ENCODE data around the gene COMP. TPM values are rescaled to one million over a fixed set of nuclear protein-coding genes. Genes with fewer than 3 reads are reported as not detected.
A peak's percentile ranks its signal among the peaks of the same experiment; 100 is the strongest.

Gene COMP
- total RNA-seq, 1 experiment from 2014 or later, result 0.16 TPM

DNA sequence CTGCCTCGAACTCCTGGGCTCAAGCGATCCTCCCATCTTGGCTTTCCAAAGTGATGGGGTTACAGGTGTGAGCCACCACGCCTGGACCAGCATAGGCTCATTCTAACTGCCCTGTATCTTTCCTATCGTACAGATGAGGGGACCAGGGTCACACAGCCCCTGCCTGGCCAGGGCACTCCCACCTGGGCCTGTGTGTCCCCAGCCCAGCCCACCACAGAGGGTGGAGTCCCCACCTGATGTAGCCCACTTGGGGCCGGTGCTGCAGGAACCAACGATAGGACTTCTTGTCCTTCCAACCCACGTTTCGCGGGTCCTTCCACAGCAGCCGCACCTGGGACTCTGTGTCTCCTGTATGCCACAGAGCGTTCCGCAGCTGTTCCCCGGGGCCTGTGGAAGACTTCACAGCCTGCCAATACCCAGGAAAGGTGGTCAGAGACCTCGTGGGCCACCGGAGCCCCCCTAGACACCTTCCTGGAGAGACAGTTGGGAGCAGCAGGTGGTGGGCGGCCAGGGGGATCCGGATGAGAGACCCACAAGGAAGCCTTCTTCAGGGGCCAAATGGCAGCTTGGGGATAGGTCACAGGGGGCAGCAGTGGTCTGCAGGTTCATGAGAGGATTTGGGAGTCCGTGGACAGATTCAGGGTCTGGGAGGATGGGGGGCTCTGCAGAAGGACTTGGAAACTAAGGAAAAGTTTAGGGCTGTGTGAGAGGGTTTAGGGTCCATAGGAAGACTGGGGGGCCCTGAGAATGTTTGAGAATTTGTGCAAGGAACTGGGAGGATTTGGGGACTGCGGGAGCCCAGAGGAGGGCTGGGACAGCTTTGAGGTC lies 6.9 kb downstream of the COMP start:
- H3K9me3 Mint-ChIP-seq (ENCODE audit: unreplicated experiment), result no peaks in the 10 kb centered on the region
- intact Hi-C loops (cut with micrococcal nuclease; ENCODE audit: unreplicated experiment), result no loop called here
- Histone ChIP-seq H3K4me3 (ENCODE audit: low read depth, low read length) (no peak overlapping the region), H3K36me3 (ENCODE audit: control insufficient read depth, insufficient read depth, low read length) (no peaks in the 10 kb centered on the region), H3K9me3 (no peaks in the 10 kb centered on the region), H3K4me1 (0 out of 2 replicates have a peak, but pooled peaks cover 5% of the 10 kb centered on the region), H3K27me3 (replicated peaks; ENCODE audit: control insufficient read depth, insufficient read depth, low read length) (peaks cover 1% of the 10 kb centered on the region)
- DNase-seq, result no peak
- BruUV-seq (replicated peaks), result no TSS peak
- no peaks in the 10 kb centered on the region for H3K36me3 Mint-ChIP-seq (ENCODE audit: insufficient read depth, unreplicated experiment)
- H3K4me1 Mint-ChIP-seq (ENCODE audit: low read depth, unreplicated experiment), result peaks cover 8% of the 10 kb centered on the region
- CTCF ChIA-PET, result no interaction called here
- peaks cover 10% of the 10 kb centered on the region for H3K27me3 Mint-ChIP-seq (ENCODE audit: insufficient read depth, unreplicated experiment)
- H3K4me3 Mint-ChIP-seq (ENCODE audit: unreplicated experiment), result peak overlapping the region; percentile 17
- POLR2A ChIA-PET, result no interaction called here
- TF ChIP-seq, protein P1, sequence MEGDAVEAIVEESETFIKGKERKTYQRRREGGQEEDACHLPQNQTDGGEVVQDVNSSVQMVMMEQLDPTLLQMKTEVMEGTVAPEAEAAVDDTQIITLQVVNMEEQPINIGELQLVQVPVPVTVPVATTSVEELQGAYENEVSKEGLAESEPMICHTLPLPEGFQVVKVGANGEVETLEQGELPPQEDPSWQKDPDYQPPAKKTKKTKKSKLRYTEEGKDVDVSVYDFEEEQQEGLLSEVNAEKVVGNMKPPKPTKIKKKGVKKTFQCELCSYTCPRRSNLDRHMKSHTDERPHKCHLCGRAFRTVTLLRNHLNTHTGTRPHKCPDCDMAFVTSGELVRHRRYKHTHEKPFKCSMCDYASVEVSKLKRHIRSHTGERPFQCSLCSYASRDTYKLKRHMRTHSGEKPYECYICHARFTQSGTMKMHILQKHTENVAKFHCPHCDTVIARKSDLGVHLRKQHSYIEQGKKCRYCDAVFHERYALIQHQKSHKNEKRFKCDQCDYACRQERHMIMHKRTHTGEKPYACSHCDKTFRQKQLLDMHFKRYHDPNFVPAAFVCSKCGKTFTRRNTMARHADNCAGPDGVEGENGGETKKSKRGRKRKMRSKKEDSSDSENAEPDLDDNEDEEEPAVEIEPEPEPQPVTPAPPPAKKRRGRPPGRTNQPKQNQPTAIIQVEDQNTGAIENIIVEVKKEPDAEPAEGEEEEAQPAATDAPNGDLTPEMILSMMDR (IDR thresholded peaks at IDR 0.05; ENCODE audit: insufficient read depth in 1 of 2, low read depth in 1 of 2, low read length in 1 of 2, severe bottlenecking in 1 of 2, unreplicated experiment in 1 of 2), result no peak
- H3K27ac Mint-ChIP-seq (ENCODE audit: unreplicated experiment), result no peak overlapping the region

GRCh38 chr19:18782559-18783225 lies 8.4 kb downstream of the COMP start:
- ChIA-PET CTCF (no interaction called here), POLR2A (no interaction called here)
- peaks cover 3% of the 10 kb centered on the region for H3K36me3 Mint-ChIP-seq (ENCODE audit: insufficient read depth, unreplicated experiment)
- no TSS peak for BruUV-seq (replicated peaks)
- H3K27ac Mint-ChIP-seq (ENCODE audit: unreplicated experiment), result no peak overlapping the region
- H3K4me3 Mint-ChIP-seq (ENCODE audit: unreplicated experiment), result no peak overlapping the region
- no peaks in the 10 kb centered on the region for H3K9me3 Mint-ChIP-seq (ENCODE audit: unreplicated experiment)
- TF ChIP-seq, protein P1 (IDR thresholded peaks at IDR 0.05; ENCODE audit: insufficient read depth in 1 of 2, low read depth in 1 of 2, low read length in 1 of 2, severe bottlenecking in 1 of 2, unreplicated experiment in 1 of 2), result no peak
- no peaks in the 10 kb centered on the region for H3K9me3 ChIP-seq
- no peak for DNase-seq
- no peak overlapping the region for H3K4me3 ChIP-seq (ENCODE audit: low read depth, low read length)
- intact Hi-C loops (cut with micrococcal nuclease; ENCODE audit: unreplicated experiment), result no loop called here
- H3K36me3 ChIP-seq (ENCODE audit: control insufficient read depth, insufficient read depth, low read length), result no peaks in the 10 kb centered on the region
- H3K4me1 Mint-ChIP-seq (ENCODE audit: low read depth, unreplicated experiment), result peaks cover 5% of the 10 kb centered on the region
- peaks cover 5% of the 10 kb centered on the region for H3K27me3 Mint-ChIP-seq (ENCODE audit: insufficient read depth, unreplicated experiment)
- H3K27me3 ChIP-seq (replicated peaks; ENCODE audit: control insufficient read depth, insufficient read depth, low read length), result no peaks in the 10 kb centered on the region; the same call in 1 of the 2 replicates
- H3K4me1 ChIP-seq, result no peaks in the 10 kb centered on the region

DNA sequence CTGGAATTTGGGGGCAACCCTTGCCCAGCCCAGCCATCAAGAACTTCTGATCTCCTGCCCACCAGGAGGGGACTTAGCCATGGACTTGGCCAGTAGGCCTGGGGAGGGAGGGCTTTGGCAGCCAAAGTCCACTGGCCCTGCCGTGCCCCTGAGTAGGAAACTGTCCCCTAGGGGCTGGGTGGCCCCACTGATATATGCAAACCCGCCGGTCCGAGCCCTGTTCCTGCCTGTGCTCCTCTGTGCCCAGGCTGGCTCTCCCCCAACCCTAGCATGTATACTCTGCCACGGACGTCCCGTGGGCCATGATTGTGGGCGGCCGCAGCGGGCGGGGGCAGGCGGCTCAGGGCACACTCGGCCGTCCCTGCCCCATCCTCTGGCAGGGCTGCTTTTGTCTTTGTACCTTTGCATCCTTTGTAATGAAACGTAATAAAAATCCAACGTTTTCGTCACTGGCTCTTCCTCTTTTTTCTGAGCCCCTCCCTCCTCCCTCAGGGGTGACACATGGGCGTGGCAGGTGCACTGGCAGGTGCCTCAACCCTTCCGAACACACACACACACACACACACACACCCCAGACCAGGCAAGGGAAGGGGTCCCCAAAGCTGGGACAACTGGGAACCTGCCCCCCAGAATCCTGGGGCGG lies 9.1 kb downstream of the COMP start:
- POLR2A ChIA-PET, result no interaction called here

More for the DNA sequence above, 9.1 kb downstream of the COMP start:
- Mint-ChIP-seq H3K4me1 (ENCODE audit: low read depth, unreplicated experiment) (peaks cover 5% of the 10 kb centered on the region), H3K4me3 (ENCODE audit: unreplicated experiment) (no peak overlapping the region), H3K27me3 (ENCODE audit: insufficient read depth, unreplicated experiment) (no peaks in the 10 kb centered on the region), H3K27ac (ENCODE audit: unreplicated experiment) (no peak overlapping the region), H3K9me3 (ENCODE audit: unreplicated experiment) (no peaks in the 10 kb centered on the region), H3K36me3 (ENCODE audit: insufficient read depth, unreplicated experiment) (peaks cover 6% of the 10 kb centered on the region)
- H3K9me3 ChIP-seq, result no peaks in the 10 kb centered on the region
- no TSS peak for BruUV-seq (replicated peaks)
- TF ChIP-seq, protein P1 (IDR thresholded peaks at IDR 0.05; ENCODE audit: insufficient read depth in 1 of 2, low read depth in 1 of 2, low read length in 1 of 2, severe bottlenecking in 1 of 2, unreplicated experiment in 1 of 2), result no peak
- DNase-seq, result no peak
- intact Hi-C loops (cut with micrococcal nuclease; ENCODE audit: unreplicated experiment), result no loop called here
- no peak overlapping the region for H3K4me3 ChIP-seq (ENCODE audit: low read depth, low read length)
- H3K36me3 ChIP-seq (ENCODE audit: control insufficient read depth, insufficient read depth, low read length), result no peaks in the 10 kb centered on the region
- CTCF ChIA-PET, result interaction anchor here (1.5 kb wide), 1 partner anchor 74 kb away, joined by 4 read pairs; no protein-coding TSS in a partner anchor
- no peaks in the 10 kb centered on the region; the same call in 1 of the 2 replicates for H3K27me3 ChIP-seq (replicated peaks; ENCODE audit: control insufficient read depth, insufficient read depth, low read length)
- no peaks in the 10 kb centered on the region for H3K4me1 ChIP-seq

Measured in Caco-2 (cell line).